GM12872 (cell line): ENCODE data around the gene CCSER1.

ENCODE experiments used
- TF ChIP-seq, protein P1 (sequence below): IDR thresholded peaks from 3 replicates; pipeline ENCODE4 v1.5.1; 2011; ENCODE audit warnings: low read depth, mild to moderate bottlenecking, low read length, moderate library complexity; ENCODE audit not compliant: insufficient read depth

The CCSER1 gene

DNA sequence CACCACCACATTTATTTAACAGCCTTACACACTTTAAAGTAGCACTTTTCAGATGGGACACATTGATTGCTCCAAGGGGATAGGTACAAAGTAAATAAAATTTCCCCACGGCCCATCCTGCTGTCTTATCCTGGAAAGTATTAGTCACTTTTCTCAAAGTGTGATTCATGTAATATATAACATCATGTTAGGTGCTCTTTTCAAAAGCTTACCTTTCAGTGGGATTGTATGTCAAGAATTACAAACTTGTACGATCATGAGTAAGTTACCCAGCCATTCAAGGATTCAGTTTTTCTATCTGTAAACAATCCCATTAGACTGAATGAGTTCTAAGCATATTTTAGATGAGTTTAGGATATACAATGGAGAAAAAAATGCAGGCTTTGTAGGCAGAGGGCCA lies 1300.0 kb downstream of the CCSER1 start:
- TF ChIP-seq, protein P1, sequence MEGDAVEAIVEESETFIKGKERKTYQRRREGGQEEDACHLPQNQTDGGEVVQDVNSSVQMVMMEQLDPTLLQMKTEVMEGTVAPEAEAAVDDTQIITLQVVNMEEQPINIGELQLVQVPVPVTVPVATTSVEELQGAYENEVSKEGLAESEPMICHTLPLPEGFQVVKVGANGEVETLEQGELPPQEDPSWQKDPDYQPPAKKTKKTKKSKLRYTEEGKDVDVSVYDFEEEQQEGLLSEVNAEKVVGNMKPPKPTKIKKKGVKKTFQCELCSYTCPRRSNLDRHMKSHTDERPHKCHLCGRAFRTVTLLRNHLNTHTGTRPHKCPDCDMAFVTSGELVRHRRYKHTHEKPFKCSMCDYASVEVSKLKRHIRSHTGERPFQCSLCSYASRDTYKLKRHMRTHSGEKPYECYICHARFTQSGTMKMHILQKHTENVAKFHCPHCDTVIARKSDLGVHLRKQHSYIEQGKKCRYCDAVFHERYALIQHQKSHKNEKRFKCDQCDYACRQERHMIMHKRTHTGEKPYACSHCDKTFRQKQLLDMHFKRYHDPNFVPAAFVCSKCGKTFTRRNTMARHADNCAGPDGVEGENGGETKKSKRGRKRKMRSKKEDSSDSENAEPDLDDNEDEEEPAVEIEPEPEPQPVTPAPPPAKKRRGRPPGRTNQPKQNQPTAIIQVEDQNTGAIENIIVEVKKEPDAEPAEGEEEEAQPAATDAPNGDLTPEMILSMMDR, result no peak

DNA sequence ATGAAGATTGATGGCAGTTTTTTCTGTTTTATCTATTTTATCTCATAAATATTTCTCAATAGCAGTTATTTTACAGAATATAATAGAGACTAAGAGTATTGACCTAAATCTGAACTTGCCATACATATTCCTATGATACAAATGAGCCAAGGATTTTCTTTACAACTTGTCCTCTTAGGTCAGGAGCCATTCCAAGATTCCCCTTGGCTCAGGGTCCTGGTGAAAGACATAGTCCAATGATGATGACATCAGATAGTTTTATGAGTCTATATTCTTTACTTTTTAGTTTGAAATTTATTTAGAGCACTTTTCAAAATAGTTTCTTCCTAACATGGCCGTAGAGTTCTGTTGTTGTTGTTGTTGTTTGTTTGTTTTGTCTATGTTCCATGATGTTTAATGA lies 1307.4 kb downstream of the CCSER1 start:
- TF ChIP-seq, protein P1, result no peak

DNA sequence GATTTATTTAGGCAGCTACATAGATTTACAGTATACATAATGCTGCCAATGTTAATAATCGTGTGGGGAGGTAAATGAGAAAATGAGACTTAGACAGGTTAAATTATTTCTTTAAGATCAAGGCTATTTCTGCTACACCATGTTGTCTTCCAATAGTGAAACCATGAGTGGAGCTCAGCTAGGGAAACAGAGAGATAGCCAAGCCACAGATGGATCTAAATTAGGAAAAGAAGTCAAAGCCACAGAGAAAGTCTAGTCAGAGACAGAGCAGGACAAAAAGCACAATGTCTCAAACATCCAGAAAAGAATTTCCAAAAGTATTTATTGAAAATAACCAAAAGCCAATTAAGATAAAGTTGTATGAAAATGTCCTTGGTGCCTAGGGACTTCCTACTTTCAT lies 1309.4 kb downstream of the CCSER1 start:
- TF ChIP-seq, protein P1, result no peak

DNA sequence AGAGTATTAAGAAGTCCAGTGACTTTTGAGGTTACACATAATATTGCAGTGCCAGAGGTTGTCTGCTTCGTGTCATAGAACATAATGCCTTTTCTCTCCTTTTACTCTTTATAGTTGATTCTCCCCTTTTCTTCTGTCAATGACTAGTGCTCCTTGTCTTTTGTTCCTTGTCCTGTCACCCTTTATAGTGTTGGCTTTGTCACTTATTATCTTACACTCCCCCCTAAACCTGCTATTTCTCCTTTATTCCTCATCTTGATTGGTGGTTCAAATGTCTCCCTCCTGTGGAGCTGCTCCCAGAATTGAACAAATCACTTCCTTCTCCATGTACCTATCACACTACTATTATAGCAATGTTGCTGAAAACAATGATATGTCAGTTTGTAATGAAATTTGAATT lies 1320.0 kb downstream of the CCSER1 start:
- TF ChIP-seq, protein P1, result no peak

DNA sequence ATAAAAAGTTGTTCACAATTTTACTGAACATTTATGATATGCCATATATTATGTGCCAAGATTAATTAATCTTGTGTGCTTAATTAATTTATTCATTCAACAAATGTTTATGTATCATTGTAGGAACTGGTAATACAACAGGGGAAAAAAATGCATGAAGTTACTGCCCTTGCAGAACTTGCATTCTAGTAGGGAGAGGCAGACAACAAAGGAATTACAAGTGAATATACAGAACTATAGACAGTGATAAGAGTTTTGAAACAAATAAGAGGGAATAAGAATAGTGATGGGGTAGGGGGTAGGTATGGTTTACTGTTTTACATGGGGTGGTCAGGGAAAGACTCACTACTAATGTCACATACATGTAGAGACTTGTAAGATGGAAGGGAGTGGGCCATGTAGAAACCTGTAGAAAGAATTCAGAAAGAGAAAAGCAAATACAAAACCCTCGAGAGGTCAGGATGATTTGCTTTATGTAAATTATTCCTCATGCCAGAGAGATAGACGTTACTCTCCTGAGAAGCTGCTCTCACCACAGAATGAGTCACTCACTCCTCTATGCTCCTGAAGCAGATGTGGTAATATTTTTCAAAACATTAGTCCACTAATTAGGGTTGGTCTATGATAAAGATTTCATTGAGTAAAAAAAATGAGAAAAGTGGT lies 1321.6 kb downstream of the CCSER1 start:
- TF ChIP-seq, protein P1, result no peak

DNA sequence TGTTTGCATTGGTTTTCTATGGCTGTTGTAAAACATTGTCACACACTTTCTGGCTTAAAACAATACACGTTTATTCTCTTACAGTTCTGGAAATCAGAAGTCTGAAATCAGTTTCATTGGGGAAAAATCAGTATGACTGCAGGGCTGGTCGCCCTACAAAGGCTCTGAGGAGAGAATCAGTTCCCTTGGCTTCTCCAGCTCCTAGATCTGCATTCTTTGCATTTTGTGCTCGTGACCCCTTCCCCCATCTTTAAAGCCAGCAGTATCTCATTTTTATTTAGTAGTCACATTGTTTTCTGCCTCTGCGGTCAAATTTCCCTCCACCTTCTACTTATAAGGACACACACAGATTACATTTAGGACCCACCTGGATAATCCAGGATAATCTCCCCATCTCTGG lies 1326.9 kb downstream of the CCSER1 start:
- TF ChIP-seq, protein P1, result no peak

DNA sequence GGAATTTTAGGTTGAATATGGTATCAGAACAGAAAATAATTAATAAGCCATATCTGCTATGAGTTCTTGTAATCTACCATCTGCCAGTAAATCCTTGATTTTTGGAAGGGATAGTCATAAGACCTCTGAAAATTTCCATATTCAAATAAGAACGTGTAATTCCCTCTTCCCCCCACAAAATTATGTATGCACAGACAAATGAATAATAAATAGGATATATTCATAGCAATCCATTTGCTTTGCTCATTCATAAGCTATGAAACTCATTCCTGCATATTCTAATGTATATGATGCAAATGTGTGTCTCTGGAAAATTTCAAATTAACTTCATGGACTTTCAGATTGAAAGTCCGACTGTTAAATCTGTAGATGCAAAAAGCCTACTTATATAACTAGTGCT lies 1343.5 kb downstream of the CCSER1 start:
- TF ChIP-seq, protein P1, result no peak
